Body of pancreas (tissue), 4 donors: ENCODE results near the gene ELANE. TPM values are rescaled to one million over a fixed set of nuclear protein-coding genes. Genes with fewer than 3 reads are reported as not detected.

Source experiments
- ATAC-seq: fragments of 150-250 bp; one replicate; pipeline ENCODE4 v1.9.1; 2016
- DNase-seq, 4 donors: peaks; one replicate each; pipeline ENCODE4 v3.0.0-alpha.2; 2019
- H3K27ac ChIP-seq, 4 donors: fragments of 200-600 bp; sonication (generic); 1 replicate in 3 of 4; 2 replicates in 1 of 4; pipeline versions ENCODE4 v1.5.1 to v1.6.1; 2016 to 2019; ENCODE audit warnings: mild to moderate bottlenecking in 1 of 4, mixed read lengths in 1 of 4, moderate library complexity in 1 of 4
- H3K27me3 ChIP-seq, 2 donors: fragments of 200-600 bp; sonication (generic); one replicate each; pipeline ENCODE4 v1.6.0; 2016; ENCODE audit warnings: mild to moderate bottlenecking in 1 of 2
- H3K36me3 ChIP-seq, 2 donors: fragments of 200-600 bp; sonication (generic); replicated peaks in 1 of 2; 2 replicates each; pipeline ENCODE4 v1.5.1; 2016; ENCODE audit warnings: low read depth in 2 of 2; ENCODE audit not compliant: insufficient read depth in 1 of 2
- H3K4me1 ChIP-seq: fragments of 200-600 bp; sonication (generic); one replicate; pipeline ENCODE4 v1.6.0; 2016
- H3K4me3 ChIP-seq, 2 donors: fragments of 200-600 bp; sonication (generic); 1 replicate in 1 of 2; 2 replicates in 1 of 2; pipeline ENCODE4 v1.5.1; 2016 to 2019
- H3K9me3 ChIP-seq, 3 donors: fragments of 200-600 bp; sonication (generic); 1 replicate in 2 of 3; 2 replicates in 1 of 3; pipeline ENCODE4 v1.5.1; 2016
- POLR2A ChIP-seq, 3 donors: fragments of 450-650 bp; IDR thresholded peaks; one replicate each; pipeline ENCODE4 v1.6.1; 2016; ENCODE audit warnings: antibody characterized with exemption in 3 of 3, mild to moderate bottlenecking in 2 of 3
- WGBS, 2 donors: methylation state at CpG; one replicate each; pipeline ENCODE4 v1.1.5; 2017; 5-methylcytosine and 5-hydroxymethylcytosine counted together
- intact Hi-C: fragments of 100-400 bp; cut with DNase I; formaldehyde crosslinking; loops from one replicate; pipeline ENCODE4 v1.15.1; 2023
- total RNA-seq, 2 donors: library from RNA; depleted of rRNA; stranded (reverse); fragments of >200 nt; gene quantifications; one replicate each; pipeline ENCODE4 v1.1.0, GENCODE V29; 2016
- TF ChIP-seq, protein P1 (sequence below), 7 experiments: fragments of 450-650 bp in 4 of 7; fragments of 200-600 bp in 3 of 7; sonication (generic) in 3 of 7; IDR thresholded peaks; one replicate each; pipeline ENCODE4 v1.5.1; 2016 to 2019; ENCODE audit warnings: antibody characterized with exemption in 7 of 7

ELANE gene
- total RNA-seq, 2 donors from 2014 or later, result not detected

DNA sequence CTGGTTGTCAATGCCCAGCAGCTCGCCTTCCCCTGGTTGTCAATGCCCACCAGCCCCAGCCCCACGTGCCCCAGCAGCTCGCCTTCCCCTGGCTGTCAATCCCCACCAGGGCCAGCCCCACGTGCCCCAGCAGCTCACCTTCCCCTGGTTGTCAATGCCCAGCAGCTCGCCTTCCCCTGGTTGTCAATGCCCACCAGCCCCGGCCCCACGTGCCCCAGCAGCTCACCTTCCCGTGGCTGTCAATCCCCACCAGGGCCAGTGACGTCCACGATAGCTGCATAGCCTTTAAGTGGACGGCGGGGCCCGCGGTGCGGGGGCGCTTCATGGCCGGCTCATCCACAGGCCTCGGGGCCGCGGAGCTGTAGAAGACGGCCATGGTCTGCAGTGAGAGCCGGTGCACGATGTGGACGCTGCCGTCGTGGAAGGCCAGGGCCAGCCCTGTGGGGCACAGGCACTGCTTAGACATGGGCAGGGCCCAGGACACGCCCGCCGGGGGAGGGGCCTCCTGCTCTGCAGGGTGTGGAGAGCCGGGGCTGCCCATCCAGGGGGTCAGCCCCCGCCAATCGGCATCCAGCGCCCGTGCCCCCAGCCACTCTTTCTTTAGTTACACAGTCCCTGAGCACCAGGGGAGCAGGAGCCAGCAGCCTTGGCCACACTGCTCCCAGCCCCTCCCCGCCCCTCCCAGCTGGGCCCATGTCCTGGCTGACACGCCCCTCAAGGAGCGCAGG lies 27.8 kb downstream of the ELANE start:
- Histone ChIP-seq H3K4me3 (no peak overlapping the region), H3K27me3 (no peaks in the 10 kb centered on the region), H3K27ac (no peak overlapping the region), H3K9me3 (no peaks in the 10 kb centered on the region), H3K36me3 (peaks cover 3 to 5% of the 10 kb centered on the region in 2 donors), H3K4me1 (no peaks in the 10 kb centered on the region)
- no peak for ATAC-seq
- no peak for DNase-seq
- 84 to 85% methylated on average over 5 to 35 of the region's 37 CpGs for WGBS, 2 donors
- intact Hi-C loops, result no loop called here
- TF ChIP-seq, protein P1, sequence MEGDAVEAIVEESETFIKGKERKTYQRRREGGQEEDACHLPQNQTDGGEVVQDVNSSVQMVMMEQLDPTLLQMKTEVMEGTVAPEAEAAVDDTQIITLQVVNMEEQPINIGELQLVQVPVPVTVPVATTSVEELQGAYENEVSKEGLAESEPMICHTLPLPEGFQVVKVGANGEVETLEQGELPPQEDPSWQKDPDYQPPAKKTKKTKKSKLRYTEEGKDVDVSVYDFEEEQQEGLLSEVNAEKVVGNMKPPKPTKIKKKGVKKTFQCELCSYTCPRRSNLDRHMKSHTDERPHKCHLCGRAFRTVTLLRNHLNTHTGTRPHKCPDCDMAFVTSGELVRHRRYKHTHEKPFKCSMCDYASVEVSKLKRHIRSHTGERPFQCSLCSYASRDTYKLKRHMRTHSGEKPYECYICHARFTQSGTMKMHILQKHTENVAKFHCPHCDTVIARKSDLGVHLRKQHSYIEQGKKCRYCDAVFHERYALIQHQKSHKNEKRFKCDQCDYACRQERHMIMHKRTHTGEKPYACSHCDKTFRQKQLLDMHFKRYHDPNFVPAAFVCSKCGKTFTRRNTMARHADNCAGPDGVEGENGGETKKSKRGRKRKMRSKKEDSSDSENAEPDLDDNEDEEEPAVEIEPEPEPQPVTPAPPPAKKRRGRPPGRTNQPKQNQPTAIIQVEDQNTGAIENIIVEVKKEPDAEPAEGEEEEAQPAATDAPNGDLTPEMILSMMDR (IDR thresholded peaks at IDR 0.05), result no peak
- TF ChIP-seq POLR2A (IDR thresholded peaks at IDR 0.05), result no peak

DNA sequence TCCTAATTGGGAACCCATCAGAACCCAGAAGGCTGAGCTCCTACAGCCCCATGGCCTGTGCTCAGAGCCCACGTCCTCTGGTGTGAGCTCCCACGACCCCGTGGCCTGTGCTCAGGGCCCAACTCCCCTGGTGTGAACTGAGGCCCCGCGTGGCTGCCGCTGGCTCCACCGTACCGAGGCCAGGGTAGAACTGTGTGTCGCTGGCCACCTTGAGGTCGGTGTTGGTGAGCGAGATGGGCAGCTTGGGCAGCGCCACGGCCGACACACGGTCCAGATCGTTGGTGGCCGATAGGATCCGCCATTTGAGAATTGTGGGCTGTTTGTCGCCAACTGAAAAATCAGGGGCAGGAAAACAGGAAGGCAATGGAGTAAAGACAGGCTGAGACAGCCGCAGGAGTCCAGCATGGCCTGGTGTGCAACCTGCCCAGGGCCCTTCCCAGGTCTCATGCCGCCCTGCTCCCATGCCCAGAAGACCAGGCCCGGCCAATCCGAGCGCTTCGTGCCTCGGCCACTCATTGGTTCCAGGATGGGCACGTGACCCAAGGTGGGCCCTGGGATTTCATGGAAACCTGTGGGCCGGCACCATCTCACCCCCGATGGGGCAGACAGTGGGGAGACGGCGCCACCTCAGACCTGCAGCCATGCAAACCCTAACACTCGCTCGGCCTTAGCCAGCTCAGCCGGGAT lies 29.4 kb downstream of the ELANE start:
- DNase-seq, result no peak
- Histone ChIP-seq H3K4me3 (no peak overlapping the region), H3K27ac (no peak overlapping the region), H3K4me1 (no peaks in the 10 kb centered on the region), H3K9me3 (no peaks in the 10 kb centered on the region), H3K36me3 (peaks cover 5 to 7% of the 10 kb centered on the region in 2 donors), H3K27me3 (no peaks in the 10 kb centered on the region)
- WGBS, 2 donors, result 94 to 95% methylated on average over 17 to 33 of the region's 34 CpGs
- intact Hi-C loops, result no loop called here
- no peak for TF ChIP-seq POLR2A (IDR thresholded peaks at IDR 0.05)
- TF ChIP-seq, protein P1 (IDR thresholded peaks at IDR 0.05), result no peak
- no peak for ATAC-seq

DNA sequence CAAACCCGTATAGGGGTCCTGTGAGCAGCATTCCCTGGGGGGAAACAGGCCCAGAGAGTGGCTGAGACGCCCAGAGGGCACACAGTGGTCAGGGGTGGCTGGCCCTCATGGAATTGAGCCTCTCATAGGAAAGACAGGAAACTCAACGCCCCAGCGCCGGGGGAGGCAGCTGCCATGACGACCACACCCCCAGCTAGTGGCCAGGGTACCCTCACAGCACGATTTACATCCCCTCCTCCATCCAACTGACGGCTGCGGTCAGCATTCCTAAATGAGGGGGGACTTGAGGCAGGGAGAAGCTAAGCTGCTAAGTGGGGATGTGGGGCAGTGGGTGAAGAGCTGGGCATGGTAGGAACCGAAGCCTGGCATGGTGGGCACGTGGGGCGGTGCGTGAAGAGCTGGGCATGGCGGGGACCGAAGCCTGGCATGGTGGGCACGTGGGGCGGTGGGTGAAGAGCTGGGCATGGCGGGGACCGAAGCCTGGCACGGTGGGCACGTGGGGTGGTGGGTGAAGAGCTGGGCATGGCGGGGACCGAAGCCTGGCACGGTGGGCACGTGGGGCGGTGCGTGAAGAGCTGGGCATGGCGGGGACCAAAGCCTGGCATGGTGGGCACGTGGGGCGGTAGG lies 30.9 kb downstream of the ELANE start:
- no peak for DNase-seq
- 90 to 97% methylated on average over 22 to 30 of the region's 30 CpGs for WGBS, 2 donors
- Histone ChIP-seq H3K4me3 (no peak overlapping the region), H3K27me3 (no peaks in the 10 kb centered on the region), H3K4me1 (no peaks in the 10 kb centered on the region), H3K9me3 (no peaks in the 10 kb centered on the region), H3K27ac (no peak overlapping the region), H3K36me3 (peaks cover 3 to 7% of the 10 kb centered on the region in 2 donors)
- no peak for ATAC-seq
- TF ChIP-seq, protein P1 (IDR thresholded peaks at IDR 0.05), result no peak
- intact Hi-C loops, result no loop called here

DNA sequence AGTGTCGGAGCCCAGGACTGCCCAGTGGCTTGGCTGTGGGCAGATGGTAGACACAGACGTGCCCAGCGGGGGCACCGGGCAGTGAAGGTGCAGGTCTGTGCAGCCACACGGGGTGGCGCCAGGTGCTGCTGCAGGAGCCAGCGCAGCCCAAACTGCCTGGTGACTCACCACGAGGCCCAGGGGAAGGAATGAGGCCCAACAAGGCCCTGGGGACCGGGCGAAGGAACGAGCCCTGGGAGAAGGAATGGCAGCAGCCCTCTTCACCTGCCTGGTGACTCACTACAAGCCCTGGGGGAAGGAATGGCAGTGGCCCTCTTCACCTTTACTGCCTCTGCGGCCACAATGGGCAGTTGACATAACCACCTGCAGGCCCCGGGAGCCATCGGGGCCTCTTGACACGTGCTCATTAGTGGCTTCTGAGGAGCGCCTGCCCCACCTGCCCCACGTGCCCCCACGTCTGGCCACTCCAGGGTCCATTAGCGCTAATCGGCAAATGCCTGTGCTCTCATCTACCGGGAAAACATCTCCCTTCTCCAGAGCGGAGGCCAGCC lies 31.6 kb downstream of the ELANE start:
- Histone ChIP-seq H3K9me3 (no peaks in the 10 kb centered on the region), H3K27ac (no peak overlapping the region), H3K4me3 (no peak overlapping the region), H3K27me3 (no peaks in the 10 kb centered on the region), H3K4me1 (no peaks in the 10 kb centered on the region), H3K36me3 (peaks cover 3 to 7% of the 10 kb centered on the region in 2 donors)
- intact Hi-C loops, result no loop called here
- DNase-seq, result no peak
- no peak for TF ChIP-seq POLR2A (IDR thresholded peaks at IDR 0.05)
- TF ChIP-seq, protein P1 (IDR thresholded peaks at IDR 0.05), result no peak
- 85 to 96% methylated on average over 6 to 16 of the region's 22 CpGs for WGBS, 2 donors
- no peak for ATAC-seq
